H9 (cell line): ENCODE data around the gene ZNF445. TPM values are rescaled to one million over a fixed set of nuclear protein-coding genes. Genes with fewer than 3 reads are reported as not detected.

Source experiments
- DNase-seq: peaks from one replicate; pipeline ENCODE4 v3.0.0-alpha.2; 2017
- H2AFZ ChIP-seq: one replicate; pipeline ENCODE4 v1.6.1; 2013; ENCODE audit warnings: mild to moderate bottlenecking, low read length, control low read depth, moderate library complexity
- H2AK5ac ChIP-seq: 2 replicates; pipeline ENCODE4 v1.6.1; 2013; ENCODE audit warnings: low read length, control low read depth, mixed read lengths; ENCODE audit not compliant: insufficient read length
- H2BK120ac ChIP-seq: one replicate; pipeline ENCODE4 v1.6.1; 2013; ENCODE audit warnings: low read depth, mild to moderate bottlenecking, low read length, control low read depth, inconsistent platforms; ENCODE audit not compliant: poor library complexity, severe bottlenecking
- H2BK12ac ChIP-seq: 2 replicates; pipeline ENCODE4 v1.6.1; 2013; ENCODE audit warnings: low read length, control low read depth, mixed read lengths, low read depth; ENCODE audit not compliant: insufficient read length
- H2BK15ac ChIP-seq: 2 replicates; pipeline ENCODE4 v1.6.1; 2013; ENCODE audit warnings: low read depth, low read length, control low read depth
- H2BK20ac ChIP-seq: one replicate; pipeline ENCODE4 v1.6.1; 2013; ENCODE audit warnings: low read depth, mild to moderate bottlenecking, low read length, control low read depth, inconsistent platforms; ENCODE audit not compliant: poor library complexity, severe bottlenecking
- H2BK5ac ChIP-seq: 2 replicates; pipeline ENCODE4 v1.6.1; 2013; ENCODE audit warnings: low read length, control low read depth, mixed read lengths; ENCODE audit not compliant: insufficient read length
- H3K14ac ChIP-seq: 2 replicates; pipeline ENCODE4 v1.6.1; 2013; ENCODE audit warnings: low read length, control low read depth; ENCODE audit not compliant: insufficient read depth
- H3K18ac ChIP-seq: 2 replicates; pipeline ENCODE4 v1.6.1; 2013; ENCODE audit warnings: low read depth, mild to moderate bottlenecking, mixed read lengths, low read length, control low read depth; ENCODE audit not compliant: insufficient read length
- H3K23ac ChIP-seq: 2 replicates; pipeline ENCODE4 v1.6.1; 2013; ENCODE audit warnings: low read length, control low read depth, mixed read lengths, low read depth; ENCODE audit not compliant: insufficient read length
- H3K23me2 ChIP-seq: 2 replicates; pipeline ENCODE4 v1.6.1; 2013; ENCODE audit warnings: low read depth, mild to moderate bottlenecking, mixed read lengths, low read length, control low read depth; ENCODE audit not compliant: insufficient read length, poor library complexity, severe bottlenecking
- H3K27ac ChIP-seq: 2 replicates; pipeline ENCODE4 v1.5.1; 2013; ENCODE audit warnings: low read length, control low read depth, mixed read lengths, low read depth; ENCODE audit not compliant: insufficient read length
- H3K27me3 ChIP-seq: 2 replicates; pipeline ENCODE4 v1.6.1; 2013; ENCODE audit warnings: low read length, control low read depth, inconsistent platforms; ENCODE audit not compliant: insufficient read depth
- H3K4ac ChIP-seq: 2 replicates; pipeline ENCODE4 v1.6.1; 2013; ENCODE audit warnings: low read depth, mild to moderate bottlenecking, control low read depth, inconsistent platforms, low read length, moderate library complexity
- H3K4me1 ChIP-seq: 2 replicates; pipeline ENCODE4 v1.6.1; 2013; ENCODE audit warnings: low read length, control low read depth, inconsistent platforms; ENCODE audit not compliant: insufficient read depth
- H3K4me2 ChIP-seq: 2 replicates; pipeline ENCODE4 v1.6.1; 2013; ENCODE audit warnings: low read length, control low read depth, mixed read lengths; ENCODE audit not compliant: insufficient read length, insufficient read depth
- H3K56ac ChIP-seq: 2 replicates; pipeline ENCODE4 v1.6.1; 2013; ENCODE audit warnings: low read depth, mild to moderate bottlenecking, mixed read lengths, low read length, control low read depth; ENCODE audit not compliant: insufficient read length
- H3K79me1 ChIP-seq: 2 replicates; pipeline ENCODE4 v1.6.1; 2013; ENCODE audit warnings: low read depth, mild to moderate bottlenecking, moderate library complexity, low read length, control low read depth, inconsistent platforms; ENCODE audit not compliant: insufficient read depth, poor library complexity, severe bottlenecking
- H3K79me2 ChIP-seq: 2 replicates; pipeline ENCODE4 v1.6.1; 2013; ENCODE audit warnings: low read length, control low read depth, inconsistent platforms; ENCODE audit not compliant: insufficient read depth
- H3K9ac ChIP-seq: 2 replicates; pipeline ENCODE4 v1.6.1; 2013; ENCODE audit warnings: low read length, control low read depth, mixed read lengths; ENCODE audit not compliant: insufficient read length; ENCODE audit errors: extremely low read depth
- H3K9me3 ChIP-seq: one replicate; pipeline ENCODE4 v1.6.1; 2013; ENCODE audit warnings: low read depth, low read length, inconsistent platforms; ENCODE audit not compliant: control insufficient read depth
- H3T11ph ChIP-seq: one replicate; pipeline ENCODE4 v1.6.1; 2013; ENCODE audit warnings: mild to moderate bottlenecking, low read length, control low read depth, inconsistent platforms
- H4K20me1 ChIP-seq: one replicate; pipeline ENCODE4 v1.6.1; 2013; ENCODE audit not compliant: control insufficient read depth, insufficient read length, insufficient read depth
- H4K5ac ChIP-seq: 2 replicates; pipeline ENCODE4 v1.6.1; 2013; ENCODE audit warnings: low read depth, mild to moderate bottlenecking, mixed read lengths, low read length, control low read depth; ENCODE audit not compliant: insufficient read length
- H4K8ac ChIP-seq: replicated peaks from 2 replicates; pipeline ENCODE4 v1.6.1; 2013; ENCODE audit warnings: low read length, control low read depth, mixed read lengths, low read depth; ENCODE audit not compliant: insufficient read length
- H4K91ac ChIP-seq: 2 replicates; pipeline ENCODE4 v1.6.1; 2013; ENCODE audit warnings: low read depth, mild to moderate bottlenecking, moderate library complexity, mixed read lengths, low read length, control low read depth; ENCODE audit not compliant: insufficient read length
- H3K27ac Mint-ChIP-seq, 3 experiments: 2 replicates in 2 of 3; 3 replicates in 1 of 3; pipeline ENCODE4 v1.8.0; 2020 to 2021; ENCODE audit warnings: mixed read lengths in 3 of 3, mild to moderate bottlenecking in 1 of 3, moderate library complexity in 1 of 3
- H3K27me3 Mint-ChIP-seq: 2 replicates; pipeline ENCODE4 v1.8.0; 2021; ENCODE audit warnings: low read depth, mild to moderate bottlenecking, moderate library complexity, mixed read lengths
- H3K36me3 Mint-ChIP-seq, 3 experiments: 2 replicates in 2 of 3; 3 replicates in 1 of 3; pipeline ENCODE4 v1.8.0; 2020 to 2021; ENCODE audit warnings: low read depth in 3 of 3, mixed read lengths in 3 of 3; ENCODE audit not compliant: insufficient read depth in 1 of 3
- H3K4me1 Mint-ChIP-seq, 2 experiments: 2 replicates each; pipeline ENCODE4 v1.8.0; 2020; ENCODE audit warnings: mixed read lengths in 2 of 2
- H3K4me3 Mint-ChIP-seq, 2 experiments: 2 replicates in 1 of 2; 3 replicates in 1 of 2; pipeline ENCODE4 v1.8.0; 2020 to 2021; ENCODE audit warnings: mild to moderate bottlenecking in 2 of 2, mixed read lengths in 2 of 2, moderate library complexity in 1 of 2
- H3K9me3 Mint-ChIP-seq, 2 experiments: 2 replicates in 1 of 2; 3 replicates in 1 of 2; pipeline ENCODE4 v1.8.0; 2020; ENCODE audit warnings: mild to moderate bottlenecking in 2 of 2, mixed read lengths in 2 of 2, moderate library complexity in 1 of 2
- WGBS: extraction: QIAGEN DNeasy Blood & Tissue Kit; methylation state at CpG from one replicate; pipeline ENCODE4 v1.1.7; 2013; ENCODE audit warnings: missing lambda C conversion rate, low lambda C conversion rate, mixed read lengths; ENCODE audit not compliant: insufficient read length; ENCODE audit errors: extremely low coverage; 5-methylcytosine and 5-hydroxymethylcytosine counted together
- total RNA-seq: library from RNA; stranded (reverse); gene quantifications from 2 replicates; pipeline ENCODE4 v1.2.1, GENCODE V29; 2021
- TF ChIP-seq, protein P1 (sequence below): fragments of 200-600 bp; sonication (generic); conservative IDR thresholded peaks from 3 replicates; pipeline ENCODE4 v1.8.0; 2021; ENCODE audit warnings: antibody characterized with exemption, mild to moderate bottlenecking

The ZNF445 gene
- total RNA-seq, 1 experiment from 2014 or later, result 26.0 TPM

DNA sequence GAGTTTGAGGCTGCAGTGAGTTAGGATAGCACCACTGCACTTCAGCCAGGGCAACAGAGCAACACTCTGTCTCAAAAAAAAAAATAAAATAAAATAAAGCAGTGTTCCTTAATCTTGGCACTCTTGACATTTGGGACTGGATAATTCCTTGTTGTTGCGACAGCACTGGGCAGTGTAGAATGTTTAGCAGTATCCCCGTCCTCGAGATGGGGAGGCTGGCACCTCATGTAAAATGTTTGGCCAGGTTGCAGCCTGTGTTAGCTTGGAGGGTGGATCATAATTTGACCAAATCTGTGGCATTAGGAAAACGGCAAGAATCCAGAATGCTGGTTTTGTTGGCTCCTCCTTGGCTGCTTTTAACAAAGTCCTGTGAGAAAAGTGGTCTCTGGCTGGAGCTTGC, 47.0 kb downstream of the ZNF445 start:
- Histone ChIP-seq H4K91ac (no peak overlapping the region), H3K27ac (no peak overlapping the region), H3K9ac (no peak overlapping the region), H3K18ac (no peak overlapping the region), H3K79me2 (no peaks in the 10 kb centered on the region), H3K14ac (no peak overlapping the region), H2BK12ac (no peak overlapping the region), H3K79me1 (no peaks in the 10 kb centered on the region), H2BK15ac (no peak overlapping the region), H4K20me1 (no peaks in the 10 kb centered on the region), H3K9me3 (no peaks in the 10 kb centered on the region), H3K4me1 (no peaks in the 10 kb centered on the region), H3K4ac (no peak overlapping the region), H3K23ac (no peak overlapping the region), H2AK5ac (no peak overlapping the region), H3K27me3 (no peaks in the 10 kb centered on the region), H2BK5ac (no peak overlapping the region), H2BK120ac (no peak overlapping the region), H3K23me2 (no peaks in the 10 kb centered on the region), H3K56ac (no peak overlapping the region), H2AFZ (no peak overlapping the region), H4K5ac (no peak overlapping the region), H3T11ph (no peak overlapping the region), H4K8ac (no peak overlapping the region), H3K4me2 (no peak overlapping the region), H2BK20ac (no peak overlapping the region)
- no peak for DNase-seq
- no peak overlapping the region for H3K27ac Mint-ChIP-seq
- H3K9me3 Mint-ChIP-seq, result no peaks in the 10 kb centered on the region
- H3K4me3 Mint-ChIP-seq, result no peak overlapping the region
- TF ChIP-seq, protein P1, sequence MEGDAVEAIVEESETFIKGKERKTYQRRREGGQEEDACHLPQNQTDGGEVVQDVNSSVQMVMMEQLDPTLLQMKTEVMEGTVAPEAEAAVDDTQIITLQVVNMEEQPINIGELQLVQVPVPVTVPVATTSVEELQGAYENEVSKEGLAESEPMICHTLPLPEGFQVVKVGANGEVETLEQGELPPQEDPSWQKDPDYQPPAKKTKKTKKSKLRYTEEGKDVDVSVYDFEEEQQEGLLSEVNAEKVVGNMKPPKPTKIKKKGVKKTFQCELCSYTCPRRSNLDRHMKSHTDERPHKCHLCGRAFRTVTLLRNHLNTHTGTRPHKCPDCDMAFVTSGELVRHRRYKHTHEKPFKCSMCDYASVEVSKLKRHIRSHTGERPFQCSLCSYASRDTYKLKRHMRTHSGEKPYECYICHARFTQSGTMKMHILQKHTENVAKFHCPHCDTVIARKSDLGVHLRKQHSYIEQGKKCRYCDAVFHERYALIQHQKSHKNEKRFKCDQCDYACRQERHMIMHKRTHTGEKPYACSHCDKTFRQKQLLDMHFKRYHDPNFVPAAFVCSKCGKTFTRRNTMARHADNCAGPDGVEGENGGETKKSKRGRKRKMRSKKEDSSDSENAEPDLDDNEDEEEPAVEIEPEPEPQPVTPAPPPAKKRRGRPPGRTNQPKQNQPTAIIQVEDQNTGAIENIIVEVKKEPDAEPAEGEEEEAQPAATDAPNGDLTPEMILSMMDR, result no peak
- no CpG with 5 or more reads among the region's 4 CpGs for WGBS
- H3K27me3 Mint-ChIP-seq, result peaks cover 3% of the 10 kb centered on the region; the same call in 1 of the 2 replicates
- H3K4me1 Mint-ChIP-seq, result peaks cover 5% of the 10 kb centered on the region in 2 experiments
- no peaks in the 10 kb centered on the region for H3K36me3 Mint-ChIP-seq
